ENCODE data around the gene HEMK1.
A peak's percentile ranks its signal among the peaks of the same experiment; 100 is the strongest.

Gene HEMK1

GRCh38 chr3:50623840-50624474, 54.6 kb downstream of the HEMK1 start:
- Histone ChIP-seq H3K36me3 (ENCODE audit: control insufficient read depth, insufficient read depth, low read length) (no peaks in the 10 kb centered on the region), H3K9me3 (ENCODE audit: control insufficient read depth, low read length) (no peaks in the 10 kb centered on the region), H3K4me3 (ENCODE audit: insufficient read depth, low read depth, low read length, poor library complexity, severe bottlenecking) (no peak overlapping the region), H3K27me3 (replicated peaks; ENCODE audit: control insufficient read depth, insufficient read depth, low read length, poor library complexity, severe bottlenecking) (no peaks in the 10 kb centered on the region), H3K4me1 (ENCODE audit: control insufficient read depth, insufficient read depth, low read length, poor library complexity, severe bottlenecking) (peaks cover 57% of the 10 kb centered on the region), H3K27ac (ENCODE audit: insufficient read depth, low read length, poor library complexity, severe bottlenecking) (peak overlapping the region; percentile 46)
- DNase-seq = no peak

DNA sequence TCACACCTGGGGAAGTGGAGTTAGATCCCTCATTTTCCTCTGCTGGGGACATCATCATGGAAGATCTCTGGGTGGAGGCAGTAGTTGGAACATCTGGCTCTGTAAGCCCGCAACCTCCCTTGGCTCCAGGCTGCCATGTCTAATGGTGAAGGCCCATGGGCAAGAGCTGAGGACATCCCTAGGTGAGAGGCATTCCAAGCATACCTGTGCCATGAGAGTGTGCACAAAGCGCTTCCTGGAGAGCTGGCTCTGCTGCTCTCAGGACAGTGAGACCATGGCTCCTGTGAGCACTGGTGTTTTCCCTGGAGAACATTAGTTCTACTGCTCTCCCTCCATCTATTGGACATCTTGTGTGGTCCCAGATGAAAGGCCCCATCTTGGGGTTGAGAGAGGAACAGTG, 55.3 kb downstream of the HEMK1 start:
- Histone ChIP-seq H3K36me3 (ENCODE audit: control insufficient read depth, insufficient read depth, low read length) (no peaks in the 10 kb centered on the region), H3K27me3 (replicated peaks; ENCODE audit: control insufficient read depth, insufficient read depth, low read length, poor library complexity, severe bottlenecking) (no peaks in the 10 kb centered on the region), H3K27ac (ENCODE audit: insufficient read depth, low read length, poor library complexity, severe bottlenecking) (no peak overlapping the region), H3K4me1 (ENCODE audit: control insufficient read depth, insufficient read depth, low read length, poor library complexity, severe bottlenecking) (peaks cover 50% of the 10 kb centered on the region), H3K4me3 (ENCODE audit: insufficient read depth, low read depth, low read length, poor library complexity, severe bottlenecking) (no peak overlapping the region), H3K9me3 (ENCODE audit: control insufficient read depth, low read length) (no peaks in the 10 kb centered on the region)
- DNase-seq = no peak

- Histone ChIP-seq H3K36me3 (ENCODE audit: control insufficient read depth, insufficient read depth, low read length) (no peaks in the 10 kb centered on the region), H3K4me3 (ENCODE audit: insufficient read depth, low read depth, low read length, poor library complexity, severe bottlenecking) (no peak overlapping the region), H3K9me3 (ENCODE audit: control insufficient read depth, low read length) (no peaks in the 10 kb centered on the region), H3K27ac (ENCODE audit: insufficient read depth, low read length, poor library complexity, severe bottlenecking) (no peak overlapping the region), H3K27me3 (replicated peaks; ENCODE audit: control insufficient read depth, insufficient read depth, low read length, poor library complexity, severe bottlenecking) (no peaks in the 10 kb centered on the region), H3K4me1 (ENCODE audit: control insufficient read depth, insufficient read depth, low read length, poor library complexity, severe bottlenecking) (peaks cover 49% of the 10 kb centered on the region)
- DNase-seq = no peak
These were observed 56.2 kb downstream of the HEMK1 start for GRCh38 chr3:50625231-50626182.

DNA sequence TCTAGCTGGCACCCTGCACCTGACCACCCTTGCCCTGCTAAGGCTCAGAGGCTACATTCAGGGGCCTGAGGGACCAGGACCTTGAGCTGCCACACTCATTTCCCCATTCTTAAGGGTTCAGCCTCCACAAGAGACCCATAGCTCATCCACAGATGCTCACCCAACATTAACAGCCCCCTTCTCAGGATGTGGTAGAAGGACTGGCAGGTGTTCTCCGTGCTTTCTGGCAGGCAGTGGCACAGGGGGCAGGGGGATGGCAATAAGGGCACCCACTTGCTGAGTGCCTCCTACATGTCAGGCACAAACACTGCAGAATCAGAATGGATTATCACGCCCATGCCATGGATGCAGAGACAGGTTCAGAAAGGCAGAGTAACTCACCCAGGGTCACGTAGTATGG, 57.1 kb downstream of the HEMK1 start:
- Histone ChIP-seq H3K4me3 (ENCODE audit: insufficient read depth, low read depth, low read length, poor library complexity, severe bottlenecking) (no peak overlapping the region), H3K9me3 (ENCODE audit: control insufficient read depth, low read length) (no peaks in the 10 kb centered on the region), H3K36me3 (ENCODE audit: control insufficient read depth, insufficient read depth, low read length) (no peaks in the 10 kb centered on the region), H3K27ac (ENCODE audit: insufficient read depth, low read length, poor library complexity, severe bottlenecking) (no peak overlapping the region), H3K27me3 (replicated peaks; ENCODE audit: control insufficient read depth, insufficient read depth, low read length, poor library complexity, severe bottlenecking) (no peaks in the 10 kb centered on the region), H3K4me1 (ENCODE audit: control insufficient read depth, insufficient read depth, low read length, poor library complexity, severe bottlenecking) (peaks cover 55% of the 10 kb centered on the region)
- no peak for DNase-seq

- Histone ChIP-seq H3K4me1 (ENCODE audit: control insufficient read depth, insufficient read depth, low read length, poor library complexity, severe bottlenecking) (peaks cover 52% of the 10 kb centered on the region), H3K27ac (ENCODE audit: insufficient read depth, low read length, poor library complexity, severe bottlenecking) (no peak overlapping the region)
- no peak for DNase-seq
These were observed 58.2 kb downstream of the HEMK1 start for GRCh38 chr3:50627407-50628051.

DNA sequence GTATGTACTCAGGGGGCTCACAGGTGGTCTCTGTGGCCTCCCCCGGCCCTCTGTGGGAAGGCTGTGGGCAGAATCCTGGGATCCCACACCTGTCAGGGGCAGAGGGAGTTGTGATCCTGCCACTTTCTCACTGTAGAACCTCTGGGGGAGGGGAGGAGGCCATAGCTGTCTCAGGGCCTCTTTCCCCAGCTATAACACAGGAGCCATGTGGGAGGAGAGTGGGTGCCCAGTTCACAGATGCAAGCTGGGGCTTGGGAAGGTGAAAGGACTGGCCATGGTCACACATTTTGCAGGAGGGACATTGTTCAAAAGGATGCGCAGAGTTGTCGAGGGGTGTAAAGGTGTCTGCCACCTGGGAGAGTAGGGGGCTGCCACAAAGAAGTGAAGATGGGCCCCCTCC, 59.3 kb downstream of the HEMK1 start:
- peaks cover 45% of the 10 kb centered on the region for H3K4me1 ChIP-seq (ENCODE audit: control insufficient read depth, insufficient read depth, low read length, poor library complexity, severe bottlenecking)

More at GRCh38 chr3:50627407-50628051, 58.2 kb downstream of the HEMK1 start:
- H3K9me3 ChIP-seq (ENCODE audit: control insufficient read depth, low read length) = no peaks in the 10 kb centered on the region
- H3K36me3 ChIP-seq (ENCODE audit: control insufficient read depth, insufficient read depth, low read length) = no peaks in the 10 kb centered on the region
- H3K27me3 ChIP-seq (replicated peaks; ENCODE audit: control insufficient read depth, insufficient read depth, low read length, poor library complexity, severe bottlenecking) = no peaks in the 10 kb centered on the region
- no peak overlapping the region for H3K4me3 ChIP-seq (ENCODE audit: insufficient read depth, low read depth, low read length, poor library complexity, severe bottlenecking)

GRCh38 chr3:50630394-50630793, 61.1 kb downstream of the HEMK1 start:
- Histone ChIP-seq H3K27ac (ENCODE audit: insufficient read depth, low read length, poor library complexity, severe bottlenecking) (no peak overlapping the region), H3K9me3 (ENCODE audit: control insufficient read depth, low read length) (no peaks in the 10 kb centered on the region), H3K4me1 (ENCODE audit: control insufficient read depth, insufficient read depth, low read length, poor library complexity, severe bottlenecking) (peaks cover 27% of the 10 kb centered on the region), H3K4me3 (ENCODE audit: insufficient read depth, low read depth, low read length, poor library complexity, severe bottlenecking) (no peak overlapping the region), H3K27me3 (replicated peaks; ENCODE audit: control insufficient read depth, insufficient read depth, low read length, poor library complexity, severe bottlenecking) (no peaks in the 10 kb centered on the region), H3K36me3 (ENCODE audit: control insufficient read depth, insufficient read depth, low read length) (peaks cover 4% of the 10 kb centered on the region)
- no peak for DNase-seq

More for the DNA sequence above, 59.3 kb downstream of the HEMK1 start:
- Histone ChIP-seq H3K27ac (ENCODE audit: insufficient read depth, low read length, poor library complexity, severe bottlenecking) (no peak overlapping the region), H3K27me3 (replicated peaks; ENCODE audit: control insufficient read depth, insufficient read depth, low read length, poor library complexity, severe bottlenecking) (no peaks in the 10 kb centered on the region), H3K4me3 (ENCODE audit: insufficient read depth, low read depth, low read length, poor library complexity, severe bottlenecking) (no peak overlapping the region), H3K36me3 (ENCODE audit: control insufficient read depth, insufficient read depth, low read length) (no peaks in the 10 kb centered on the region), H3K9me3 (ENCODE audit: control insufficient read depth, low read length) (no peaks in the 10 kb centered on the region)
- no peak for DNase-seq

- Histone ChIP-seq H3K4me1 (ENCODE audit: control insufficient read depth, insufficient read depth, low read length, poor library complexity, severe bottlenecking) (peaks cover 28% of the 10 kb centered on the region), H3K9me3 (ENCODE audit: control insufficient read depth, low read length) (no peaks in the 10 kb centered on the region), H3K27me3 (replicated peaks; ENCODE audit: control insufficient read depth, insufficient read depth, low read length, poor library complexity, severe bottlenecking) (no peaks in the 10 kb centered on the region), H3K4me3 (ENCODE audit: insufficient read depth, low read depth, low read length, poor library complexity, severe bottlenecking) (no peak overlapping the region), H3K27ac (ENCODE audit: insufficient read depth, low read length, poor library complexity, severe bottlenecking) (no peak overlapping the region), H3K36me3 (ENCODE audit: control insufficient read depth, insufficient read depth, low read length) (peaks cover 4% of the 10 kb centered on the region)
- DNase-seq = no peak
These were observed 61.6 kb downstream of the HEMK1 start for GRCh38 chr3:50630877-50631276.

DNA sequence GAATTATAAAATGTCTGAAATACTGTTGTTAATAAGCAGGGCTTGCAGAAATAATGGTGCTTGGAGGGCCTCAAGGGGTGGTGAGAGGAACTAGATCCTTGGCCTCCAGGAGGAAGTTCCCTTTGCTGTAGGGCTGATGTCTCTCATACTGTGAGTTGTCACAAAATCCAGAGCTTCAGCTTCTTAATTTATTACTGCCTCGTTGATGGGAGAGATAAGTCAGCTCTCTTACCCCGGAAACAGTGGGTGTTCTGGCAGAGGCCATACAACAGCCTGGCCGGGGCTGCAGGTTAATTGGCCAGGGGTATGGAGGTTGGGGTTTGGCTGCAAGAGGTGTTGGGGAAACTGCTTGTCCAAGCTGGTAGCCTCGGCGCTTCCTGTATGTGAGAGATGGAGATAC, 63.1 kb downstream of the HEMK1 start:
- no peaks in the 10 kb centered on the region for H3K27me3 ChIP-seq (replicated peaks; ENCODE audit: control insufficient read depth, insufficient read depth, low read length, poor library complexity, severe bottlenecking)
- H3K36me3 ChIP-seq (ENCODE audit: control insufficient read depth, insufficient read depth, low read length) = peaks cover 4% of the 10 kb centered on the region
- peaks cover 41% of the 10 kb centered on the region for H3K4me1 ChIP-seq (ENCODE audit: control insufficient read depth, insufficient read depth, low read length, poor library complexity, severe bottlenecking)
- no peak overlapping the region for H3K4me3 ChIP-seq (ENCODE audit: insufficient read depth, low read depth, low read length, poor library complexity, severe bottlenecking)
- H3K27ac ChIP-seq (ENCODE audit: insufficient read depth, low read length, poor library complexity, severe bottlenecking) = peak overlapping the region; percentile 16
- H3K9me3 ChIP-seq (ENCODE audit: control insufficient read depth, low read length) = no peaks in the 10 kb centered on the region
- DNase-seq = no peak
